ENCODE measurements around the gene KRCC1.

DNA sequence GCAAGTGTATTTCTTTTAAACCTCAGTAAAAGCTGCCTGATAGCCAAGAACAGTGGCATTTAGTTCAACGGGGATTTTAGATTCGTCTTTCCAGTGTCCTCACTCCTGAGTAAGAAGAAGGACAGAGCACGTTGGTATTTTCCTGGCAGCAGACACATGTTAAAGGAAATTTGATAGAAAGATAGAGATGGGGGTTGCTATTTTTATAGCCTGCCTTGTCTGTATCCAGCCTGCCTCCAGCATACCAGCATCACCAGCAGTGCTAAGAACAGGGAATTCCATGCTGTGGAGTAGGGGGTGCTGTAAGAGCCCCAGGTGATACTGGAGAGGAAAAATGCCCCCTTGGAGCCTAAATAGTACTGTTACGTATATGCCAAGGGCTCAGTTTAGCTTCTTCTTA is 11.0 kb upstream of the KRCC1 start:
- TF ChIP-seq, protein P1, sequence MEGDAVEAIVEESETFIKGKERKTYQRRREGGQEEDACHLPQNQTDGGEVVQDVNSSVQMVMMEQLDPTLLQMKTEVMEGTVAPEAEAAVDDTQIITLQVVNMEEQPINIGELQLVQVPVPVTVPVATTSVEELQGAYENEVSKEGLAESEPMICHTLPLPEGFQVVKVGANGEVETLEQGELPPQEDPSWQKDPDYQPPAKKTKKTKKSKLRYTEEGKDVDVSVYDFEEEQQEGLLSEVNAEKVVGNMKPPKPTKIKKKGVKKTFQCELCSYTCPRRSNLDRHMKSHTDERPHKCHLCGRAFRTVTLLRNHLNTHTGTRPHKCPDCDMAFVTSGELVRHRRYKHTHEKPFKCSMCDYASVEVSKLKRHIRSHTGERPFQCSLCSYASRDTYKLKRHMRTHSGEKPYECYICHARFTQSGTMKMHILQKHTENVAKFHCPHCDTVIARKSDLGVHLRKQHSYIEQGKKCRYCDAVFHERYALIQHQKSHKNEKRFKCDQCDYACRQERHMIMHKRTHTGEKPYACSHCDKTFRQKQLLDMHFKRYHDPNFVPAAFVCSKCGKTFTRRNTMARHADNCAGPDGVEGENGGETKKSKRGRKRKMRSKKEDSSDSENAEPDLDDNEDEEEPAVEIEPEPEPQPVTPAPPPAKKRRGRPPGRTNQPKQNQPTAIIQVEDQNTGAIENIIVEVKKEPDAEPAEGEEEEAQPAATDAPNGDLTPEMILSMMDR (IDR thresholded peaks at IDR 0.05), result no peak
- TF ChIP-seq POLR2AphosphoS5 (IDR thresholded peaks at IDR 0.05) (no peak), EP300 (IDR thresholded peaks at IDR 0.05) (no peak), POLR2A (IDR thresholded peaks at IDR 0.05) (no peak)

All from stomach (tissue), 4 donors.